ENCODE data around the gene PPME1. TPM values are rescaled to one million over a fixed set of nuclear protein-coding genes. Genes with fewer than 3 reads are reported as not detected.

The PPME1 gene
- total RNA-seq, 1 experiment from 2014 or later, result 39.4 TPM

- no peak overlapping the region for H3K23ac ChIP-seq (ENCODE audit: insufficient read length, low read depth, low read length)
- H2AK5ac ChIP-seq (ENCODE audit: insufficient read length, low read length), result no peak overlapping the region
- no peaks in the 10 kb centered on the region for H3K9me3 ChIP-seq (ENCODE audit: control insufficient read depth, low read depth, low read length)
- H3K23me2 ChIP-seq (ENCODE audit: insufficient read length, low read depth, low read length, poor library complexity, severe bottlenecking), result no peaks in the 10 kb centered on the region
- no peak overlapping the region for H2BK15ac ChIP-seq (ENCODE audit: low read depth, low read length)
- no peak overlapping the region for H3K4me3 Mint-ChIP-seq
- H3K36me3 Mint-ChIP-seq (ENCODE audit: insufficient read depth in 1 of 3, low read depth in 3 of 3), result peaks cover 0 to 24% (median 5%) of the 10 kb centered on the region in 3 experiments; a peak in 4 of 7 replicates
- TF ChIP-seq CTCF (conservative IDR thresholded peaks at IDR 0.05), result no peak
- no peak overlapping the region for H3K27ac ChIP-seq (ENCODE audit: insufficient read length, low read depth, low read length)
- DNase-seq, result no peak
- no peak overlapping the region for H3K4ac ChIP-seq (ENCODE audit: low read depth, low read length)
- H3K14ac ChIP-seq (ENCODE audit: insufficient read depth, low read length), result no peak overlapping the region
- no CpG with 5 or more reads among the region's 2 CpGs for WGBS (ENCODE audit: extremely low coverage, insufficient read length, low lambda C conversion rate)
- H2BK20ac ChIP-seq (ENCODE audit: low read depth, low read length, poor library complexity, severe bottlenecking), result no peak overlapping the region
- no peak overlapping the region for H3K56ac ChIP-seq (ENCODE audit: insufficient read length, low read depth, low read length)
- no peak overlapping the region for H4K5ac ChIP-seq (ENCODE audit: insufficient read length, low read depth, low read length)
- no peaks in the 10 kb centered on the region for H3K79me1 ChIP-seq (ENCODE audit: insufficient read depth, low read depth, low read length, poor library complexity, severe bottlenecking)
- no peak overlapping the region for H3K4me2 ChIP-seq (ENCODE audit: insufficient read depth, insufficient read length, low read length)
- no peak overlapping the region for H4K8ac ChIP-seq (replicated peaks; ENCODE audit: insufficient read length, low read depth, low read length)
- no peak overlapping the region; a peak in 1 of 7 replicates for H3K27ac Mint-ChIP-seq
- no peak overlapping the region for H3K9ac ChIP-seq (ENCODE audit: extremely low read depth, insufficient read length, low read length)
- no peaks in the 10 kb centered on the region for H3K79me2 ChIP-seq (ENCODE audit: insufficient read depth, low read length)
- H3K18ac ChIP-seq (ENCODE audit: insufficient read length, low read depth, low read length), result no peak overlapping the region
- no peak overlapping the region for H2BK5ac ChIP-seq (ENCODE audit: insufficient read length, low read length)
- H4K20me1 ChIP-seq (ENCODE audit: control insufficient read depth, insufficient read depth, insufficient read length), result no peaks in the 10 kb centered on the region
- no peak overlapping the region for H4K91ac ChIP-seq (ENCODE audit: insufficient read length, low read depth, low read length)
- no peaks in the 10 kb centered on the region for H3K9me3 Mint-ChIP-seq
- H3T11ph ChIP-seq (ENCODE audit: low read length), result no peak overlapping the region
- no peaks in the 10 kb centered on the region for H3K4me1 ChIP-seq (ENCODE audit: insufficient read depth, low read length)
- no peaks in the 10 kb centered on the region for H3K4me1 Mint-ChIP-seq
- H3K27me3 Mint-ChIP-seq (ENCODE audit: low read depth), result no peaks in the 10 kb centered on the region
- no peak overlapping the region for H2BK12ac ChIP-seq (ENCODE audit: insufficient read length, low read depth, low read length)
- H2BK120ac ChIP-seq (ENCODE audit: low read depth, low read length, poor library complexity, severe bottlenecking), result no peak overlapping the region
- H3K27me3 ChIP-seq (ENCODE audit: insufficient read depth, low read length), result no peaks in the 10 kb centered on the region
- no peak overlapping the region for H2AFZ ChIP-seq (ENCODE audit: low read length)
These were observed 32.9 kb downstream of the PPME1 start for GRCh38 chr11:74203966-74204365.
